GM12873 (cell line): ENCODE measurements around the gene GLRA2.

Experiments used
- CTCF ChIP-seq: IDR thresholded peaks from 2 replicates; pipeline ENCODE4 v1.5.1; 2012; ENCODE audit warnings: low read depth, mild to moderate bottlenecking, moderate library complexity, low read length, control low read depth; ENCODE audit not compliant: insufficient read depth; ENCODE audit errors: missing control alignments

The GLRA2 gene

DNA sequence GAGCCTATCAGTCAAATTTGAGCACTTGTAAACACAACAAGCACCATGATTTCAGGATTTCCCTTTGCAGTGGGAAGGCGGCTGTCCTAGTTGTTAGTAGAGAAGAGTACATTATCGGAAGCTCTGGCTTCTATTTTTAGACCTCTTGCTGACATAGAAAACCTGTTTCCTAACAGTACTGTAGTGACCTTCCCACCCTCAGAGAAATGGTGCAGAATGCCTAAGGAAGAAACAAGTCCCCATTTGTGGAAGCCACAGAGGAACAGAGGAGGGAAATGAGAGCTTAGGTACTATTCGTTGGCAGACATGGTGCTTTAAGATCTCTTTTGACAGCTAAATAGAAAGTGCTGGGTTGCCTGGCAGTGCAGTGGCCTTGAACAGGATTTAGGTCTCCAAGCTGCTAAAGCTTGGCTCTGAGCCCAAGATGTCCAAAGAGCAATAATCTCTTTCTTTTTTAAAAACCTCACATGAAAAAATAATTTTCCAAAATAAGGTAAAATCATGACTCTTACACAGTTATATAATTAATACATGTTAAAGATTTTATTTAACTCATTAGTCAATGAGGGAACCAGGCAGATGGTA, 24.9 kb downstream of the GLRA2 start:
- no peak for TF ChIP-seq CTCF

- no peak for TF ChIP-seq CTCF
These were observed 34.7 kb downstream of the GLRA2 start for GRCh38 chrX:14564058-14564457.

GRCh38 chrX:14573161-14573560, 43.8 kb downstream of the GLRA2 start:
- no peak for TF ChIP-seq CTCF

GRCh38 chrX:14581081-14581480, 51.7 kb downstream of the GLRA2 start:
- no peak for TF ChIP-seq CTCF

- no peak for TF ChIP-seq CTCF
These were observed 55.2 kb downstream of the GLRA2 start for GRCh38 chrX:14584548-14584947.

- TF ChIP-seq CTCF: no peak
These were observed 60.9 kb downstream of the GLRA2 start for GRCh38 chrX:14590216-14590615.

- TF ChIP-seq CTCF: no peak
These were observed 61.5 kb downstream of the GLRA2 start for GRCh38 chrX:14590693-14591424.
